Dermis microvascular lymphatic vessel endothelial cell (primary cell): Measurements from ENCODE around the gene NUMBL. TPM values are rescaled to one million over a fixed set of nuclear protein-coding genes. Genes with fewer than 3 reads are reported as not detected.

ENCODE experiments used
- DNase-seq, 2 donors: peaks; one replicate each; pipeline versions ENCODE4 v3.0.0 to v3.0.0-alpha.2; 2010; ENCODE audit warnings: low read depth in 2 of 2
- total RNA-seq: library from RNA; depleted of rRNA; stranded (reverse); fragments of >200 nt; gene quantifications from 2 replicates; pipeline ENCODE4 v1.2.1, GENCODE V29; 2014

Gene NUMBL
- total RNA-seq, 1 donor from 2014 or later: 6.8 TPM

- DNase-seq: peak; percentile 93 to 97
These were observed 26.3 kb upstream of the NUMBL start, which contains the start of the genes COQ8B and ITPKC for GRCh38 chr19:40716482-40717324. Gene COQ8B, minus strand, starts transcription at chr19:40716886. Its CDS starts 2,254 bp downstream, at chr19:40714632. Gene ITPKC, plus strand, starts transcription at chr19:40717112. Its CDS starts 24 bp downstream, at chr19:40717136.

GRCh38 chr19:40716031-40716481 lies 25.6 kb upstream of the NUMBL start:
- DNase-seq: peak; percentile 52 to 91

GRCh38 chr19:40714441-40715299 lies 24.2 kb upstream of the NUMBL start:
- DNase-seq: peak; percentile 75 to 90

DNA sequence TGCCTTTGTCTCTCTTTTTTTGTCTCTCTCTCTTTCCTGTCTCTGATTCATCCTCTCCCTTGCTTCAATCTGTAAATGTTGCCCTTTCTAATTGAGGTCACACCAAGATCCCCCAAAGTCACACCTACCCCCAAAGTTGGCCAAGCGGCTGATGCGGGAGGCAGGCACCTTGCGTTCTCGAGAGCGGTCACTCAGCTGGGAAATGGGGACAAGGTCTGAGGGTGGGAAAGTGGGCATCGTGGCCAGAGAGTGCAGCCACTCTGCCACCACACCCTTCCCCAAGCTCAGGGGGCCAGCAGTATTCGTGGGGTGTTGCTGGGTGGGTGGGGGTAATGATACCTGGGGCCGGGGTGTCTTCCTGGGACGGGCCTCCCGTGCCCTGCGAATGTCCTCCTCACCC lies 23.5 kb upstream of the NUMBL start:
- DNase-seq: no peak

DNA sequence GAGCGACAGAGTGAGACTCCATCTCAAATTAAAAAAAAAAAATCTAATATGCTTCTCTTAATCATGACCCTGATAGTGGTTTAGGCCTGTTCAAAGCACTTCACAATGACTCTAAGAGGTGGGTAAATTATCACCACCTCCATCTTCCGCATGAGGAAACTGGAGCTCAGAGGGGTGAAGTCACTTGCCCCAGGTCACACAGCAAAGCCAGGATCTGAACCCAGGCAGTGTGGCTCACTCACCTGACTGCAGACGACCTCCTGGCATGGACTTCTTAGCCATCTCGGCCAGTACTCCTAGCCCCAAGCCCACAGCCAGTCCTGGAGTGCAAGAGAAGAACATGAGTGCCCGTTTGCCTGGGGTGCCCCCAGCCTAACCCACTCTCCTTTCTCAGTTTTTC lies 19.4 kb upstream of the NUMBL start:
- no peak for DNase-seq

DNA sequence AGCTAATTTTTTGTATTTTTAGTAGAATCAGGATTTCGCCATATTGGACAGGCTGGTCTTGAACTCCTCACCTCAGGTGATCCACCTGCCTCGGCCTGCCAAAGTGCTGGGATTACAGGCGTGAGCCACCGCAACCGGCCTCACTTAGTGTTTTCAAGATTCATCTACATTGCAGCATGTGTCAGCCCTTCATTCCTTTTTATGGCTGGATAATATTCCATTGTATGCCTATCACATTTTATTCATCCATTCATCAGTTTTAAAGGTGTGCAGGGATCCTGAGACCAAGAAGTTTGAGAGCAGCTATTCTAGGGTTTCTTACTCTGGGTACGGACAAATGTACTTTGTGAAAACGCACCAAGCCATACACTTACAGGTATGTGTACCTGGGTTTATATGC lies 17.2 kb upstream of the NUMBL start:
- no peak for DNase-seq

- no peak for DNase-seq
These were observed 15.6 kb upstream of the NUMBL start for GRCh38 chr19:40705950-40706619.

- DNase-seq: no peak
These were observed 14.9 kb upstream of the NUMBL start for GRCh38 chr19:40705362-40705651.

- no peak for DNase-seq
These were observed 14.3 kb upstream of the NUMBL start for GRCh38 chr19:40704491-40705361.

- no peak for DNase-seq
These were observed 12.7 kb upstream of the NUMBL start for GRCh38 chr19:40703029-40703755.

- DNase-seq: no peak
These were observed 12.0 kb upstream of the NUMBL start for GRCh38 chr19:40702337-40703012.

DNA sequence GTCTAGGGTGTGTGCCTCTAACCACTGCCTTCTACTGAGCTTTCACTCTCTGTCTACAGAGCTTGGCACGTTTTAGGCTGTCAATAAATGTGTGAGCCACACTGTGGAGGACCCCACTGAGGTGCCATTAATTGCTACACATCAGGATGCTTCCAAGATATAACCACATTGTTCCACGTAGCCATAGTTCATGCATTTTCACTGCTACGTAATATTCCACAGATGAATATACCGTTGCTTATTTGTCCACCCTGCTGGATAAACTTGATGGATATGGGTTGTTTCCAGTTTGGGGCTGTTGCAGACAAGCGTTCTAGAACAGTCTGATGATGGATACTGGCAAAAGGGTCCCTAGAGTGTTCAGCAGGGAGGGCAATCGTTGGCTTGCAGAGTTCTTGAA lies 11.3 kb upstream of the NUMBL start:
- DNase-seq: no peak

GRCh38 chr19:40700083-40700482 lies 9.6 kb upstream of the NUMBL start:
- no peak for DNase-seq

DNA sequence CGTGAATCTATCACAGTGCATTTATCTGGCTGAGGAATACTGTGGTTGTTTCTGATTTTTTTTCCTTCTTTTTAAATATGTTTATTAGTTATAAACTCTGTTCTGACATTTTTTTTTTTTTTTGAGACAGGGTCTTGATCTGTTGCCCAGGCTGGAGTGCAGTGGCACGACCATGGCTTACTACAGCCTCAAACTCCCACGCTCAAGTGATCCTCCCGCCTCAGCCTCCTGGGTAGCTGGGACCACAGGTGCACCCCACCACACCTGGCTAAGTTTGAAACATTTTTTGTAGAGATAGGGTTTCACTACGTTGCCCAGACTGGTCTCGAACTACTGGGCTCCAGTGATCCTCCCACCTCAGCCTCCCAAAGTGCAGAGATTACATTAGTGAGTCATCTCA lies 6.6 kb upstream of the NUMBL start:
- no peak for DNase-seq

DNA sequence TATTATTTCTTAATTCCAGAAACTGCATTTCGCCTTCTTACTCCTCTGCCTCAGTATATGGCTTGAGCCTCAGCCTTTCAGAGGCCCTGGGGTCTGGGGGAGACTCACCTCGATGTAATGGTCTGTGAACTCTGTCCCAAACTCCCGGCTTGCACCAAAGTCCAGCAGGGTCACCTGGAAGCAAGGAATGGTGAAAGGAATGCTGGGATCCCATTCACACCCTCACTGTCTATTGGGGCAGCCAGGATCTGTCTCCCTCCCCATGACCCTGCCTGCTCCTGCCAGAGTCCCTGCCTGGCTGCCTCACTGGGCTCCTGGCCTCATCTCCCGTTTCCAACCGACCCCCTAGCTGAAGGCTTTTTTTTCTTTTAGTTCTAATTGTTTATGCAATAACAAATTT lies 5.4 kb upstream of the NUMBL start:
- no peak for DNase-seq

DNA sequence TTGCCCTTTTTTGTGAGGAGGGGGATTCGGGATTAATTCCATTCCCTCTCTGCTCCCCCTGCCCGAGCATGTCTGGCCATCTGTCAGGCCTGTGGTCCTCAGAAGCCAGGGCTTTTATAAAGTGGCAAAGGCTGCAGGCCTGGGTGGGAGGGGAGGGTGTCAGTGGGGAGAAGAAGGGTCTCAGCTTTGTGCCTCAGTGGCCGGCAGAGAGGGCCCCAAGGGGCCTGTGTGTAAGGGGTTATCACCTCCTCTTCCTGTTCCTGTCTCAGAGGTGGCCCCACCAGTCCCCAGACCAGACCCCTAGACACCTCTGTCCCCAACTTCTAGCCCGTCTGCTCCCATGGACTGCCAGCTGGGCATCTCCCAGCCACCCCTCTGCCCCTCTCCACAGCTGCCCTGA lies 3.4 kb upstream of the NUMBL start:
- DNase-seq: no peak

GRCh38 chr19:40693150-40693788 lies 2.8 kb upstream of the NUMBL start:
- no peak for DNase-seq

DNA sequence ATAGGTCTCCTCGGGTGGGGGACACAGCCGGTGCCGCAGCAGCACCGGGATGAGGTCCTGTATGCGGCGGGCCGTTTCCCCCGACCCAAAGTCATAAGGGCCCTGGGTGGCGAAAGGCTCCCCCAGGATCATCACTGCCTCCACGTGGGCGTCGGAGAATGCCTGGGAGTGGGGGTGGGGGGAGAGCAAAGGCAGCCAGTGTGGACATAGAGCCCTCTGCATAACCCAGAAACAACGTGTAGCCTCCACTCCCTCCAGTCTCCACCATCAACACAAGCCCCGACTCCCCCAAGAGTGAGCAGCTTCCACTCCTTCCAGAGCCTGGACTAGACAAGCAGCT lies 1.7 kb upstream of the NUMBL start:
- DNase-seq: no peak

- no peak for DNase-seq
These were observed 1.2 kb upstream of the NUMBL start for GRCh38 chr19:40691421-40692211.
